Vagina (tissue), 2 donors: ENCODE results near the gene MIXL1. TPM values are rescaled to one million over a fixed set of nuclear protein-coding genes. Genes with fewer than 3 reads are reported as not detected.

ENCODE experiments used
- DNase-seq, 2 donors: peaks; one replicate each; pipeline ENCODE4 v3.0.0-alpha.2; 2017; ENCODE audit errors: extremely low spot score in 2 of 2
- H3K27ac ChIP-seq: fragments of 200-600 bp; sonication (generic); one replicate; pipeline ENCODE4 v1.5.1; 2019
- H3K27me3 ChIP-seq: fragments of 200-600 bp; sonication (generic); one replicate; pipeline ENCODE4 v1.5.1; 2019
- H3K36me3 ChIP-seq, 2 donors: fragments of 200-600 bp; sonication (generic); one replicate each; pipeline ENCODE4 v1.5.1; 2017 to 2019
- H3K4me1 ChIP-seq: fragments of 200-600 bp; sonication (generic); one replicate; pipeline ENCODE4 v1.5.1; 2019
- H3K4me3 ChIP-seq, 2 donors: fragments of 200-600 bp; sonication (generic); 1 replicate in 1 of 2; 2 replicates in 1 of 2; pipeline ENCODE4 v1.5.1; 2016 to 2019
- H3K9me3 ChIP-seq: fragments of 200-600 bp; sonication (generic); one replicate; pipeline ENCODE4 v1.5.1; 2019
- POLR2A ChIP-seq, 2 donors: fragments of 450-650 bp; IDR thresholded peaks; one replicate each; pipeline ENCODE4 v1.6.1; 2017; ENCODE audit warnings: antibody characterized with exemption in 2 of 2, mild to moderate bottlenecking in 2 of 2, moderate library complexity in 2 of 2
- POLR2AphosphoS5 ChIP-seq, 2 donors: sonication (generic); formaldehyde crosslinking; IDR thresholded peaks; one replicate each; pipeline ENCODE4 v1.9.0; 2017; ENCODE audit warnings: antibody characterized with exemption in 2 of 2, mild to moderate bottlenecking in 2 of 2, low read depth in 1 of 2; ENCODE audit not compliant: insufficient read depth in 1 of 2
- intact Hi-C: fragments of 100-400 bp; cut with DNase I; formaldehyde crosslinking; loops from one replicate; pipeline ENCODE4 v1.15.1; 2023
- total RNA-seq: library from RNA; depleted of rRNA; stranded (reverse); fragments of >200 nt; gene quantifications from one replicate; pipeline ENCODE4 v1.2.3, GENCODE V29; 2016
- TF ChIP-seq, protein P1 (sequence below), 3 experiments: fragments of 450-650 bp in 2 of 3; fragments of 200-600 bp in 1 of 3; sonication (generic) in 1 of 3; IDR thresholded peaks; one replicate each; pipeline ENCODE4 v1.5.1; 2017 to 2019; ENCODE audit warnings: antibody characterized with exemption in 3 of 3, mild to moderate bottlenecking in 2 of 3, moderate library complexity in 2 of 3

The MIXL1 gene
- total RNA-seq, 1 donor from 2014 or later: not detected

DNA sequence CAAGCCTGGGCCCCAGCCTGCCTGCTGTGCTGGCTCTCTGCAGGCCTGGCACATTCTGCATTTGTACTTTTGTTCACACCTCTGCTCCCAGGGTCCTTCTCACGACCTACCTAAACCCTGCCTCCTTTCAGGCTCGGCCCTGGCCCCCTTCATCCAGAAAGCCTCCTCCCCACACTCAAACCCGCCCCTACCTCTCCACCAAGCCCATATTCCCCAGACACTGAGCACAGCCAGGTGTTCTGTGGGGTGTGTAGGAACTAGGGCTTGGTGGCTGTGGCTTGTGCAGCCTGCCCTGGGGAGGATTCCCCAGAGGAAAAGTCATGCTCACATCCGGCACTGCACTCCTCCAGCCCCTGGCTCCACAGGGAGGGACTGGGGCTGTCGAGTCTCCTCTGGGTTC lies 8.2 kb upstream of the MIXL1 start:
- no peaks in the 10 kb centered on the region for H3K36me3 ChIP-seq

DNA sequence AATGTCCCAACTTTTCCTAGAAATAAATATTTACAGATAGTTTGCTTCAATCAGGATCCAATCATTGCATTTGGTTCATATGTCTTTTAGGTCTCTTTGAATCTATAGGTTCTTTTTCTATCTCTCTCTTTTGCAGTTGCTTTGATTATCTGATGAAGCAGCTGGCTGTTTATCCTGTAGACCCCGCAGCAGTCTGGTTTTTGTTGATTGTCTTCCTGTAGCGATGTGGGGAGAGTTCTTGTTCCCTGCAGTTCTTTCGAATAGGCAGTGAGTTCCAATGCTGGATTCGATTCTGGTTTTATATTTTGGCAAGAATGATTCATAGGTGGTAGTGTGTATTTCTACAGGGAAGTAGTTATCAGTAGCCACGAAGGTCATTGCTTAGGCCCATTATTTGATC lies 7.4 kb upstream of the MIXL1 start:
- TF ChIP-seq POLR2AphosphoS5 (IDR thresholded peaks at IDR 0.05; ENCODE audit: insufficient read depth in 1 of 2, low read depth in 1 of 2) (no peak), POLR2A (IDR thresholded peaks at IDR 0.05) (no peak)
- TF ChIP-seq, protein P1, sequence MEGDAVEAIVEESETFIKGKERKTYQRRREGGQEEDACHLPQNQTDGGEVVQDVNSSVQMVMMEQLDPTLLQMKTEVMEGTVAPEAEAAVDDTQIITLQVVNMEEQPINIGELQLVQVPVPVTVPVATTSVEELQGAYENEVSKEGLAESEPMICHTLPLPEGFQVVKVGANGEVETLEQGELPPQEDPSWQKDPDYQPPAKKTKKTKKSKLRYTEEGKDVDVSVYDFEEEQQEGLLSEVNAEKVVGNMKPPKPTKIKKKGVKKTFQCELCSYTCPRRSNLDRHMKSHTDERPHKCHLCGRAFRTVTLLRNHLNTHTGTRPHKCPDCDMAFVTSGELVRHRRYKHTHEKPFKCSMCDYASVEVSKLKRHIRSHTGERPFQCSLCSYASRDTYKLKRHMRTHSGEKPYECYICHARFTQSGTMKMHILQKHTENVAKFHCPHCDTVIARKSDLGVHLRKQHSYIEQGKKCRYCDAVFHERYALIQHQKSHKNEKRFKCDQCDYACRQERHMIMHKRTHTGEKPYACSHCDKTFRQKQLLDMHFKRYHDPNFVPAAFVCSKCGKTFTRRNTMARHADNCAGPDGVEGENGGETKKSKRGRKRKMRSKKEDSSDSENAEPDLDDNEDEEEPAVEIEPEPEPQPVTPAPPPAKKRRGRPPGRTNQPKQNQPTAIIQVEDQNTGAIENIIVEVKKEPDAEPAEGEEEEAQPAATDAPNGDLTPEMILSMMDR (IDR thresholded peaks at IDR 0.05): no peak
- no peak for DNase-seq

More for the DNA sequence above, 8.2 kb upstream of the MIXL1 start:
- H3K9me3 ChIP-seq: no peaks in the 10 kb centered on the region
- no peaks in the 10 kb centered on the region for H3K27me3 ChIP-seq
- H3K4me1 ChIP-seq: no peaks in the 10 kb centered on the region
- intact Hi-C loops: no loop called here
- DNase-seq: no peak
- no peak overlapping the region for H3K4me3 ChIP-seq
- TF ChIP-seq POLR2A (IDR thresholded peaks at IDR 0.05) (no peak), POLR2AphosphoS5 (IDR thresholded peaks at IDR 0.05; ENCODE audit: insufficient read depth in 1 of 2, low read depth in 1 of 2) (no peak)
- TF ChIP-seq, protein P1 (IDR thresholded peaks at IDR 0.05): no peak
- H3K27ac ChIP-seq: no peak overlapping the region

GRCh38 chr1:226217273-226217672 lies 6.2 kb upstream of the MIXL1 start:
- no peaks in the 10 kb centered on the region for H3K9me3 ChIP-seq
- no peak for TF ChIP-seq POLR2A (IDR thresholded peaks at IDR 0.05)
- intact Hi-C loops: no loop called here
- H3K27me3 ChIP-seq: no peaks in the 10 kb centered on the region
- H3K36me3 ChIP-seq: no peaks in the 10 kb centered on the region
- no peak overlapping the region for H3K4me3 ChIP-seq
- DNase-seq: no peak
- no peak overlapping the region for H3K27ac ChIP-seq
- H3K4me1 ChIP-seq: no peaks in the 10 kb centered on the region

More for the DNA sequence above, 7.4 kb upstream of the MIXL1 start:
- Histone ChIP-seq H3K4me3 (no peak overlapping the region), H3K27me3 (no peaks in the 10 kb centered on the region), H3K36me3 (no peaks in the 10 kb centered on the region), H3K9me3 (no peaks in the 10 kb centered on the region), H3K4me1 (no peaks in the 10 kb centered on the region), H3K27ac (no peak overlapping the region)
- intact Hi-C loops: no loop called here

DNA sequence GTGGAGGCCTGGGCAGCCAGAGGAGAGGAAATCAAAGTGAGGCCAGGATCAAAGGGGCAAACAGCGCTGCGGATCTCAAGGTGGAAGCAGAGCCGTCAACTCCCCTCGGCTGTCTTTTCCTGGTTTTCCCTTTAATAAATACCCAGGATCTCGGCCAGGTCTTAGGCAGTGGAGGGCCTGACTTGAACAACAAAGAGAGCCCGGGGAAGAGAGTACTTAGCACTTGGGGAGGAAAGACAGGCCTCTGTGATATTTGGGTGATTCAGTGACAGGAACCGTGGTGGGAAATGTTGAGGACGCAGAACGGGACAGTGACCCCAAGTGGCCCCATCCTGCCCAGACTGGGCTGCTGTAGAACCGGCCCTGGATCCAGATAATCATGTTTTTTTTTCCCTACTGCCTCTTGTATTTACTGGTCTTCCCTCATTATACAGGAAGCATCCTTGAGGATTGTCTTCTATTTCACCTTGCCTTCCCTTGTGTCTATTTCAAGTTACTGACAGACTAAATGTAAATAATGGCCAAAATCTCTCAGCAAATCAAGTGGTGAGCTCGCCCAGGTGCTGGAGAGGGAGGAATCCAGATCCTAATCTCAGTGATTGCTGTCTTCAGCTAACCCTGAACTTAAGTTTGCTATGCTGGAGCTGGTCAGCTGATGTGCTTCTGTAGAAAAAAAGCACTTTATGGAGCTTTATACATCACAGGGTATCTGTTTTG lies 2.8 kb upstream of the MIXL1 start:
- no peaks in the 10 kb centered on the region for H3K27me3 ChIP-seq
- no peaks in the 10 kb centered on the region for H3K4me1 ChIP-seq
- no peak for TF ChIP-seq POLR2A (IDR thresholded peaks at IDR 0.05)
- TF ChIP-seq, protein P1 (IDR thresholded peaks at IDR 0.05): no peak
- TF ChIP-seq POLR2AphosphoS5 (IDR thresholded peaks at IDR 0.05; ENCODE audit: insufficient read depth in 1 of 2, low read depth in 1 of 2): no peak
- no peak for DNase-seq
- no peaks in the 10 kb centered on the region for H3K36me3 ChIP-seq
- no peak overlapping the region for H3K4me3 ChIP-seq
- no peak overlapping the region for H3K27ac ChIP-seq
- intact Hi-C loops: no loop called here
- H3K9me3 ChIP-seq: no peaks in the 10 kb centered on the region

- no peak overlapping the region for H3K4me3 ChIP-seq
- no peaks in the 10 kb centered on the region for H3K27me3 ChIP-seq
- TF ChIP-seq POLR2A (IDR thresholded peaks at IDR 0.05) (no peak), POLR2AphosphoS5 (IDR thresholded peaks at IDR 0.05; ENCODE audit: insufficient read depth in 1 of 2, low read depth in 1 of 2) (no peak)
- TF ChIP-seq, protein P1 (IDR thresholded peaks at IDR 0.05): no peak
- no peaks in the 10 kb centered on the region for H3K9me3 ChIP-seq
- H3K27ac ChIP-seq: no peak overlapping the region
- DNase-seq: no peak
- no peaks in the 10 kb centered on the region for H3K36me3 ChIP-seq
- intact Hi-C loops: no loop called here
- no peaks in the 10 kb centered on the region for H3K4me1 ChIP-seq
These were observed 778 bp upstream of the MIXL1 start for GRCh38 chr1:226222686-226223085.
